Midbrain (tissue), 1 donor: ENCODE data around the gene CALCOCO1.
"Not testable (repeated sequence)": the region's sequence is repeated elsewhere in the genome, so short reads cannot be mapped to it uniquely, and the experiment has no call there.

Experiments used
- DNase-seq: peaks from one replicate; lab custom pipeline; 2025; lab: John Stamatoyannopoulos, UW

CALCOCO1 gene

DNA sequence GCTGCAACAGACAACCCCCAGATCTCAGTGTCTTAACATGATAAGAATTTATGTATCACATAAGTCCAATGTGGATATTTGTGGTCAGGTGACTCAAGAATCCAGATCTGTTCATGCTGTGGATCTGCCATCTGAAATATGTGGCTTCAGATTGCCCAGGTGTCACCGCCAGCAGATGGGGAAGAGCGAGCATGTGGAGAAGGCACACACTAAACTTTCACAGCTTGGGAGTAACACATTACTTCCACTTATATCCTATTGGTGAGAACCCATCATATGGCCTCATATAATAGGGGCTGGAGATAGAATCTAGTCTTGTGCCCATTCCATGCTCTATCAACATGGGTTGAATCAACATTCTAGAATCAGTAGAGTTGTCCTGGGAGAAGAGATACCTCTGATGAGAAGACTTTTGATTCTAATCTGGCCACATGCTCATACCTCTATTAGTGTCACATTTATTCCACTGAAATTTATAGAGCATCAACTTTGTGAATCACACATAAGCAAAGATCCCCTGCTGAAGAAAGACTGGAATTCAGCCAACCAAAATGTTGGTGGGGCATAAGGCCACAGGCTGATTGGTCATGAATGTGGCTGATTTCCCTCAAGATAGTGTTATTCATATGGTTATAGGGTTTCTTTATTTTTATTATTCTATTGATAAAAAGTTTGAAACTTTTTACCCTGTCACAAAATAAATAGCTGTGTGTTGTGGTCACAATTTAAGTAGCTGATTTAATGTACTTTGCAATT, 6.0 kb upstream of the CALCOCO1 start:
- no peak for DNase-seq

DNA sequence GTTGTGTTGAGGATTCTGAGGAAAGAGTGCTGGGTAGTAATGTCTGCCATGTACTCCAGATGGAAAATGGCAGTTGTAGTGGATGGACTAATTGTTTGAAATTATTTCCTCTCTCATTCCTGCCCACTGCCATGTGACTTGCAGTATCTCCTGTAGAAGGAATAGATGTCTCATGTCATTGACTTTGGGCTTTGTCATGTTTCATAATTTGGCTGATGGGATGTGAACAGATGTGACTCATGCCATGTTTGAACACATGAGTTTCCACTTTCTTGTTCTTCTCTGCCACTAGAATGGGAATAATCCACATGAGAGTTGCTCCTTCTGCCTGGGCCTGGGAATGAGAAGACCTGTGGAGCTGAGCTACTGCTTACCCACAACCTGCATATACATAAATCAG, 2.4 kb upstream of the CALCOCO1 start:
- no peak for DNase-seq

DNA sequence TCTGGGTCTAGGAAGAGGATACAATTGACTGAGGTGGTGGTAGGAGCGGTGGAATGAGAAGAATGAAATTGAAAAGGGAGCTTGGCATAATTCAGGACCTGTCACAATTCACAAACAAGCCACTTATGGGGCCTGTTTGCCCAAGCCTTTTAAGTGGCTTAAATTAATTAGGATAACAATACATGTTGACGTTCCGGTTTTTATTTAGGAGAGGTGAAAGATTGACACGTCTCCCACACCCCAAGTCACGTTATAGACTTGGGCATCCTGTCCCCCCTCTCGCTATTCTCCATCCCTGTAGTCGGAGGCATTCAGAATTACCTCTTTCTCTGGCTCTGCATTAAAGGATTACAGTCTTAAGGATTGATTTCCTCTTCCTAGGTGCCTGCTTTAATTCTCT, 954 bp upstream of the CALCOCO1 start:
- no peak for DNase-seq

DNA sequence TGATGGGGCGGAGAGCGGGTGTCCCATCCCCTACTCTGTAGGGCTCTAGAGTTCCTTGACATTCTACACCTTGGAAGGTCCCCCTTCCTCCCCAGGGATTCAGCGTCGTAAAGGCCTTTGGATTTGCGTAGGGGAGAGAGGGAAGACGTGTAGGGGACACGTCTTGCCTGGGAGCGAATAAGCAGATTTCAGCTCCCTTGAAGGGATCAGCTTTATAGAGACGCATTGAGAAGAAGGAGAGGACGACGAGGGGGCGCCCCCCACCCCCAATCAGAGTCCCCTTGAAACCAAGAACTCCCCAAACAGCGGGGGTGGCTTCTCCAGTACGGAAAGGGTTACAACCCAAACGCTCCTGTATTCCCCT, 324 bp downstream of the CALCOCO1 start:
- no peak for DNase-seq

DNA sequence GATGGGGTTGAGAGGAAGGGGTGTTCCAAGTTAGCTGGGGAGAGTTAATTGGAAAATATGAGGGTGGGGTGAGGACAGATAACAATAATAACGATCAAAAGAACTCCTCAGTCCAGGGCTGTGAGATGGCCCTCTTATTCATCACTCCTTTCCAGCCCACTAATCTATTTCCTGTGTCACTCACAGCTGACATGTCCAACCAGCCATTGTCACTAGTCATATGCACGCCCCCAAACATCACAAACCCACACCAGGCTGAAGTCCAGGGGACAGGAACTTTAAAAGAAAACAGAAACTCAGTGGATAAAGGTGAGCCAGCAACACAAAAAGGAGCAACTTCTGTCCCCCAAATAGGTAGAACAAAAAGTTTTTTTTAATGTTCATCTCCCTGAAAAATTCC, 911 bp downstream of the CALCOCO1 start:
- DNase-seq: no peak

DNA sequence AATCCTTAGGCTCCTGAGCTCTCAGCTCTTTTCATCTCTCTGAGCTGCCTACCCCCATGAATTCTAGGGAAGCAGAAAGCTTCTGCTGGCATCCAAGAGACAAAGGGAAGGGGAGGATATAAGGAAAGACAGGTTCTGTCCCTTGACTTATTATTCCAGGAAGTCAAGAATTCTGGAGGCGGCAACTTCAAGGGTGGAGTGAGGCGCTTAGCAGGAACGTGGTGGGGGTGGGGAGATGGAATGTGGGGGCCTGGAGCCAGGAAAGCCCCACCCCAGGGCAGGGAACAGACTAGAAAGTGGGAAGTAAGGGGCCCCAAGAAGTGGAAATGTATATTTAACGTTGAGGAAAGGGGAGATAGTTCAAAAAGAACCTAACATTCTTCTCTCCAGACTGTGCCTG, 1.4 kb downstream of the CALCOCO1 start:
- DNase-seq: no peak

DNA sequence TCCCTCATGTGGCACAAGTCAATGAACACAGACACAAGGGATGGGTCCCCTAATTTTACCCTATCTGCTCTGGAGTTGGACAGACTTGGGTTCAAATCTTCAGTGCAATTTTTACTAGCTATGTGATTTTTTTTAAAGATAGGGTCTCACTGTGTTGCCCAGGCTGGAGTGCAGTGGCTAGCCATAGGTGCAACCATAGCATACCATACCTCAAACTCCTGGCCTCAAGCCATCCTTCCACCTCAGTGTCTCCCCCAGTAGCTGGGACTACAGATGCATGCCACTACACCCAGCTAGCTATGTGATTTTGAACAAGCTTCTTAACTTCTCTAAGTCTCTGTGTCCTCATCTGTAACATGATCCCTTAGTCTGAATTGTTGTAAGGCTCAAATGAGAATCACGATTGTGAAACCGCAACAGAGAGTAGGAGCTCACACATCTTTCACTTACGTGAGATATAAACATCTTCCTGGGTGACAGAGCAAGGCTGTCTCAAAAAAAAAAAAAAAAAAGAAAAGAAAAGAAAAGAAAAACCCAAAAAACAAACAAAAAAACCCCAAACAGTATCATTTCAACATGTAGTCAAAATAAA, 4.7 kb downstream of the CALCOCO1 start:
- DNase-seq: no peak

DNA sequence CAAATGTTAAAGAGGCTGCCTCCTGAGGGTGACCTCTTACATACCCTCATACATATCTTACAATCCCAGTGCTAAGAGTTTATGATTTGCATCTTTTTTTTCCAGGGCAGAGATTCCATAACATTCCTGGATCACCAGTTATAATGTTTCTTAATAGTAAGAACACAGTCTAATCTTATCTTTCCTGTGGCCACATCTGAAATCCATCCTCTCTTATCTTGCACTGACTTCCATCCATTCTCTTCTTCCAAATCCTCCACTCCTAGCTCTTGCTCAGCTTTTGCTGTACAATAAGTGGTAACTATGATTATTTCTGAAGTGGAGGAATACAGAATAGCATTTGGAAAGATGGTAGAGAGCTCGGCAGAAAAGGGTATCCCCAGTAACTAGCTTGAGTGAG, 6.3 kb downstream of the CALCOCO1 start:
- no peak for DNase-seq

DNA sequence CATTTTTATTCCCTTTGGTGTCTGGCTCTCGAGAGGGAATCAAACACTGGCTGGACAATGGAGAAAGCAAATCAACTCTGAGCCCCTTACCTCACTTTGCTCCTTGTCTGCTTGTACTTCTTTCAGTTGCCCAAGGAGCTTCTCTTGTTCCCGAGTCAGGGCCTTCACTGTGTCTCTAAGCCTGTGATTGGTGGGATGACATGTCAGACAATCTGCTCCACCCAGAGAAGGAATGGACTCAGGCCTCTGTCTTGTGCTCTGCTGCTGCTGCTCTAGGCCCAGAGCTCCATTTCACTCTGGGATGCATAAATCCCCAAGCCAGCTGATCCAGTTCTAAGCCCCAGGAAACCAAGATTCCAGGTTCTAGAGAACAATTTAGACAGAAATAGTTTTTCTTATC, 7.6 kb downstream of the CALCOCO1 start:
- no peak for DNase-seq

DNA sequence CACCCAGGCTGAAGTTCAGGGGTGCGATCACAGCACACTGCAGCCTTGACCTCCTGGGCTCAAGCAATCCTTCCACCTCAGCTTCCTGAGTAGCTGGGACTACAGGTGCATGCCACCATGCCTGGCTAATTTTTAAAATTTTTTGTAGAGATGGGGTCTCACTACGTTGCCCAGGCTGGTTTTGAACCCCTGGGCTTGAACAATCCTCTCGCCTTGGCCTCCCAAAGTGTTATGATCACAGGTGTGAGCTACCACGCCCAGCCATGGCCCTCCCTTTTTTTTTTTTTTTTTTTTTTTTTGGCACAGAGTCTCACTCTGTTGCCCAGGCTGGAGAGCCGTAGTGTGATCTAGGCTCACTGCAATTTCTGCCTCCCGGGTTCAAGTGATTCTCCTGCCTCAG, 8.7 kb downstream of the CALCOCO1 start:
- DNase-seq: not testable (repeated sequence)

DNA sequence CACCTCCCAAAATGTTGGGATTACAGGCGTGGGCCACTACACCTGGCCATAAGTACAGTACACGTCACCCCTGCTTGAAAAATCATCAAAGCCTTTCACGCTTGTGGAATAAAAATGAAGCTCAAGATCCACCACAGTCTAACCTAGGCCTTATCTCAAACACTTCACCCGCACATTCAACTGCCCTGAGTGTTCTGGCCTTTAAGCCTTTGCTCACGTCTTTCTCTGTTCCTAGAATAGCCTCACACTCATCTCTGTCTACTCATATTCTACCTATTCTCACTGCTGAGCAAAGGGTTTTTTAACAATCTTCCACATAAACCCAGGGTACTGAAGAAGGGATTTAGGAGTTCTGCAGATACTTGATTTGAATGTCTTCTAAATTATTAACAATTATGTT, 9.9 kb downstream of the CALCOCO1 start:
- DNase-seq: no peak

DNA sequence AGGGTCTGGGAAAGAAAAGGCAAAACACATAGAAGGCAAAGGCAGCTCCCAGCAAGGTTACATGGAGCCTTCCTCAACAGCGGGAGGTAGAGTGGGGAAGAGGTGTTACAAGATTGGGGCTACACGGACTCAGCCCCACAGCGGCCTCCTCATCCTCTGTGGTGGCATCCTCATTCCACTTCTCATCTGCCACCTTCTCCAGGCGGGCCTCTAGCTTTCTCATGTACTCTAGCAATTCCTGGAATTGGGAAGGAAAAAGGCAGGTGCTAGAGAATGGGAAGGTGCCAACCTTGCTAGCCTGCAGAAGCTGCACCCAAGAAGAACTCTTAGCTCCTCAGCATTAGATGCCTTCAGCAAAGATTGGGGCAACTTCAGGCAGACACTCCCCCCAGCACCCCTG, 13.2 kb downstream of the CALCOCO1 start:
- DNase-seq: no peak

DNA sequence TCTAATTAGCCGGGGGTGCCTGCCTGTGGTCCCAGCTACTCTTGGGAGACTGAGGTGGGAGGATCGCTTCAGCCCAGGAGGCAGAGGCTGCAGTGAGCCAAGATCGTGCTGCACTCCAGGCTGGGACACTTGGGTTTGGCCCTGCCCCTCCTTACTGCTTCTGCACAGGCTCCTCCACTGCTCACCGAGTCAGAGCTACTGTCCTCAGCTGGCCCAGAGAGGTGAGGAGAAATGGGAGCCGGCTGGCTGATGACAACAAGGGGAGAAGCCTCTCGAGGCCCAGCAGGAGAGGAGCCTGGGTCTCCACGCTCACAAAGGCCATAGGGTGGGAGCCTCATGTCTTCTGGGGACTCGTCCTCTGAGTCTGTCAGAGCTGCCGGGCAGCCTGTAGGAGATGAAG, 13.7 kb downstream of the CALCOCO1 start:
- no peak for DNase-seq

DNA sequence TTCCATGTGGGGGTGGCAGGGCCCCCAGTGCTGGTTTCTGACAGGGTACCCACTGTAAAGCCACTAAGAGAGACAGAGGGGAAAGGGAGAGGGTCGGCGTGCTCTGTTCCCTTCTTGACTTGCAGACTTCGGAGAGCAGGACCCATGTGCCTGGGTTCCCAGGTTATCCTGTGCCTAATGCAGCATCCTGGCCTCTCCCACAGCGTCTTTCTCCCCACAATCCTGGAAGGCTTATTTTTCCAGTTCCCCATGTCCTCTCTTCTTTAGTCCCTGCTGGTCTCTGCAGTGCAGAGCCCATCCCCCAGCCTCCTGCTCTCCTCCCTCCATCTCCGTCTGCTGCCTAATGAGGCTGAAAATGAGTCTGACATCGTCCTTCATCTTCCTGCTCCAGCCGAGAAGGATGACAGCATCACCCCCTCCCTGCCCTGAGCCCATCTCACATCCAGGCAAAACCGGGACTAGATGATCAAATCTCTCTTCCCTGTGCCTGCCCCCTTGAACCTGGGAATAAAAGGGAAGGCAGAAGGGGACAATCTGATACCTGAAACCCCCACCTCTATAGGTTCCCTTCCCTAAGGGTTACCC, 15.1 kb downstream of the CALCOCO1 start:
- no peak for DNase-seq

DNA sequence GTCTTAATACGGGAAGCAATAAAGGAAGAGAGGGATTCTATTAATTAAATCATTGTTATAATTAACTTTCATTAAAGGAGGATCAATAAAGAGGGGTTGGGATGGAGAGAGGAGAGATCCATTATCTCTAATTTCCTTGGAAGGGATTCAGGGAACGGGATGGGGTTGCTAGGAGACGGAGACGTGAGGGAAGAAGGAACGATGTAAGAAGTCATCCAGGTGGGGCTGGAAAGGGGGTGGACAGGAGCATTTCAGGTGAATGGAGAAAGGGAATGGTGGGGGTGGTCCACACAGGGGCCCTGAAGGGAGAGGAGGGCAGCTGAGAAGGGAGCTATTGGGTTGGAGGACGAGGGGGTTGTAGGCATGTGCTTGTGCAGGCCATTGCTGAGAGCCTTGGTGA, 17.2 kb downstream of the CALCOCO1 start:
- DNase-seq: no peak

DNA sequence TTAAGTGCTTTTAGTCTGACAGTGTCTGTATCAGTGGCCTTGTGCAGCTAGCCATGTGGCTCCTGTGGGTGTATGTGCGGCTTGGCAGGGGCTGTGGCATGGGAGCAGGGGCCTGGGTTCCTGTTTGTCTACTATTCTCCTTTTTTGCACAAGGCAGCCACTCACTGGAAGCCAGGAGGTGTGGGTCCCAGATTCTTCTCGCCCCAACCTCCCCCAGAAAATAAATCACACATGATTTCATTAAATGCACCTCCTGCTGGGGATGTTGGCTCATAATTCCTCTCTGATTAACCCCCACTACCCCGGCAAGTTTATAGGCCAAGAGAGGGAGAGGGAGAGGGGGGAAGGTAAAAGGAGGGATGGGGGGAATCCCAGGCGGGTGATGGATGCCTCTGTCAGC, 17.6 kb downstream of the CALCOCO1 start:
- DNase-seq: no peak

DNA sequence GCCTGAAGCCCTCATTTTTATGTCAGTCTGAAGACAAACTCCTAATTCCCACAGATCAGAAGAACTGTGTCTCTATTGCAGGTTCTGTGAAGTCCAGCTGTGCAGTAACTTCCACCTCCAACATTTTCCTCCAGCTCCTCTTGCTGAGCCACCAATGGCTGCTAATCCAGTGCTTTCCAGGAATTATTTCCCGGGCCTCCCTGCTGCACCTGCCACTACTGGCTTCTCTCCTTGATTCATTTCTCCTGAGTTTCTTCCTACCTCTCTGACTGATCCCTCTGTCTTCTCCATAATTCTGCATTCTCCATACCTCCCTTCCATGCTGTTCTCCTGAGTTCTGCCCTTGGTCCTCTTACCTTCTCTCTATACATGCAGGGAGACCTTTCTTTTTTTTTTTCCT, 21.2 kb downstream of the CALCOCO1 start:
- DNase-seq: no peak

DNA sequence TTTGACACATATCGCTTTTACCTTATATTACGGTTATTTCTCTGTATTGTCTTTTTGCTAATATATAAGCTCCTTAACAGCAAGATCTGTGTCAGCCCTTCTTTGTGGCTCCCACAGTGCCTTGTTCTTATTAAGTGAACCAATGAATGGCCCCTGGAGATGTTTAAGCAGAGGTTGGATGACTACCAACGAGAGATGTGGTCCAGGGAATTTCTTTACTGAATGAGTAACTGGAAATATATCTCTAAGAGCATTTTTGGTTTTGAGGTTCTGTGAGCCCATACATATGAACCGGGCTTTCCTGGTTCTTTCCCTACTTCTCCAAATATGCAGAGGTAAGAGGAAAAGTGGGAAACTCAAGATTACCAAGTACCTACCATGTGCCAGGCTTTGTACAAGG, 23.5 kb downstream of the CALCOCO1 start:
- DNase-seq: no peak

DNA sequence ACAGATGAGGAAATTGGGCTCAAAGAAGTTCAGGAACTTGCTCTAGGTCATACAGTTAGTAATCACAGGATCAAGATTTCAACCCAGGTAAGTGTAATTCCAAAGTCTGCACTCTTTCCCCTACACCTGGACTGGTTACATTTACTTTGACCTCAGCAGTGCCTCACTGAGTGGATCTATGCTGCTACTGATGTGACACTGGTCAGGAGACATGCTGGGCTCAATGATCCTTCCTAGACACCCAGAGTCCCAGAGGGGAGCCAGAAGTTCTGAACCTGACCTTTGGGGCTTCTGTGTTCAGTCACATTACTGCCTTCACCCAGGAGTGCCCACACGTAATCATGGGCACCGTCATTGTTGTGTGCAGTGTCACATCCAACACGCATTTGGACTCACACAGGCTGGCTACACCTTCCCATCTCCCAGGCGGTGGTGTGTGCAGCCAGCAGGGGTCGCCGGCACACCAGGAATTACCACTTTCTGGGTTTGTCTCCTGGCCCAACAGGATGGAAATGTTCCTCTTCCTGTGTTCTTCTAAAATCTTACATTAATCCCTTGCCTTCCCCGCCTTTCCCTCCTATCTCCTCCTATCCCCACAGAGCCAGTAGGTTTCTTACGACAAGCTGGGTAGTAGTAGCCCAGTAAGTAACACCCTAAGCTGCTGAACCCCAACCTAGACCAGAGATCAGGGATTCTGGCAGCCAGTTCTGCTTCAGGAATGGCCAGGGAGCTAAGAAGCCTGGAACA, 25.6 kb downstream of the CALCOCO1 start:
- DNase-seq: peak; percentile 64

DNA sequence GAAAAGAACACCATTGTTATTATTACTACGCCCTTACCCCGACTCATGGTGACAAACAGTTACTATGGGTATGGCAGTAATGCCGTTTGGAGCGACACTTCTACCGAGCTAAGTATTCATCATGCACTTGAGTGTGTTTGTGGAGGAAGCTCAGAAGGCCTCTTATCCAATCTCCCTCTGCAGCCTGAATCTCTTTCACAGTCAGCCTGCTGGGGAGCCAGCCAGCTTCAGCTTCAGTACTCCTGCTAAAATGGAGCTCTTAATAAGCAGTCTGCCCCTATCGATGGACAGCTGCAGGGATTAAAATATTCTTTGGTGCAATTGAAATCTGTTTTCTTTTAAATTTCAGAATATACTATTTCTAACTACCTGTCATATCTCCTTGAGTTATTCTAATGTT, 26.7 kb downstream of the CALCOCO1 start:
- DNase-seq: no peak

DNA sequence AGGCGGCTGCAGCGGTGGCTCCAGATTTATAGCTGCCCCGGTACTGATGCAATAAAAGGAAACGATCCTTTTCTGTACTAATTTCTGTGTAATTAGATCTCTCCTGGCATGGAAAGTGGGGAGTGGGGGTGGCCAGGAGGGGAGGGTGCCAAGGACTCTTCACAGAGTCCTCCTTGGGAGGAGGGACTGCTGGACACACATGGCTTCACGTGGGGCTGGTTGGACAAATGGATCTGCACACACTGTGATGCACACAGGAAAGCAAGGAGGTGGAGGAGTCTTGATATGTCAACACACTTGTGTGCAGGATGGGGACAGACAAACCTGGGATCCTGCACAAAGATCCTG, 27.6 kb downstream of the CALCOCO1 start:
- DNase-seq: no peak

DNA sequence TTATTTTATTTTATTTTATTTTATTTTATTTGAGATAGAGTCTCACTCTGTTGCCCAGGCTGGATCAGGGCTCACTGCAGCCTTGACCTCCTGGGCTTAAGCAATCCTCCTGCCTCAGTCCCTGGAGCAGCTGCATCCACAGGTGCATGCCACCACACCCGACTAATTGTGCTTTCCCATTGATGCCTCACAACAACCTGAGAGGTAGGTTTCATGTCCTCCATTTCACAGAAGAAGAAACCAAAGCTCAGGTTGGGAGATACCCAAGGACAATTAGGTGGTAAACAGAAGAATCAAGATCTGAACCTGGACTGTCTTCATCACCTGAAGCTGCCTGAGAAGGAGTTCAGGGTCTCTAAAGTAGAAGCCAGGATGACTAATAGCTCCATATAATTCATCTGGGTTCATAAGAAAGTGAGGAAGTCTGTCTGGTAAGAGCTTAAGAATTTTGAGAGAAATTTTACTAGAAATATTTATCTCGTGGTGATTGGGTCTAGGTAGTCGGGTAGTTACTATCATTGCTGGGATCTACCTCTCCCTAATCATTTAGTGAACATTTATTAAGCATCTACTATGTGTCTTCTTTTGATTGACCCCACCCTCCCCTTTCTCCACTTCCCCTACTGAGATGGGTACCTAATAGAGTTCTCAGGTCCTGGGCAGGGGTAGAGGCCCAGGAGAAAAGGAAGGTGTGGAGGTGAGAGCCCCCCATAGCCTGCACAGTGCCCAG, 28.1 kb downstream of the CALCOCO1 start:
- no peak for DNase-seq
